Skeletal muscle tissue (tissue), 4 donors: Measurements from ENCODE around the gene AATK. TPM values are rescaled to one million over a fixed set of nuclear protein-coding genes. Genes with fewer than 3 reads are reported as not detected.

ENCODE experiments used
- H3K27ac ChIP-seq: one replicate; pipeline ENCODE4 v1.7.0; 2013; ENCODE audit warnings: mild to moderate bottlenecking, low read depth, low read length, inconsistent platforms
- H3K27me3 ChIP-seq, 3 donors: one replicate each; pipeline ENCODE4 v1.7.0; 2013; ENCODE audit warnings: low read length in 3 of 3; ENCODE audit not compliant: control insufficient read depth in 3 of 3, insufficient read depth in 3 of 3
- H3K36me3 ChIP-seq, 3 donors: one replicate each; pipeline ENCODE4 v1.7.0; 2013; ENCODE audit warnings: low read length in 3 of 3; ENCODE audit not compliant: control insufficient read depth in 3 of 3, insufficient read depth in 3 of 3
- H3K4me1 ChIP-seq, 3 donors: one replicate each; pipeline ENCODE4 v1.7.0; 2013; ENCODE audit warnings: low read length in 3 of 3, mild to moderate bottlenecking in 3 of 3; ENCODE audit not compliant: control insufficient read depth in 3 of 3, insufficient read depth in 3 of 3
- H3K4me3 ChIP-seq, 3 donors: one replicate each; pipeline ENCODE4 v1.7.0; 2013; ENCODE audit warnings: low read length in 3 of 3
- H3K9ac ChIP-seq, 3 donors: one replicate each; pipeline ENCODE4 v1.7.0; 2013; ENCODE audit warnings: low read length in 3 of 3, mild to moderate bottlenecking in 3 of 3, moderate library complexity in 2 of 3, low read depth in 1 of 3
- H3K9me3 ChIP-seq, 3 donors: one replicate each; pipeline ENCODE4 v1.7.0; 2013; ENCODE audit warnings: low read length in 3 of 3; ENCODE audit not compliant: control insufficient read depth in 3 of 3
- total RNA-seq: library from RNA; depleted of rRNA; stranded (reverse); fragments of >200 nt; gene quantifications from one replicate; pipeline ENCODE4 v1.2.3, GENCODE V29; 2014
- donor health status: Osteomylitis.

Gene AATK
- total RNA-seq, 1 donor from 2014 or later, result 10.4 TPM

DNA sequence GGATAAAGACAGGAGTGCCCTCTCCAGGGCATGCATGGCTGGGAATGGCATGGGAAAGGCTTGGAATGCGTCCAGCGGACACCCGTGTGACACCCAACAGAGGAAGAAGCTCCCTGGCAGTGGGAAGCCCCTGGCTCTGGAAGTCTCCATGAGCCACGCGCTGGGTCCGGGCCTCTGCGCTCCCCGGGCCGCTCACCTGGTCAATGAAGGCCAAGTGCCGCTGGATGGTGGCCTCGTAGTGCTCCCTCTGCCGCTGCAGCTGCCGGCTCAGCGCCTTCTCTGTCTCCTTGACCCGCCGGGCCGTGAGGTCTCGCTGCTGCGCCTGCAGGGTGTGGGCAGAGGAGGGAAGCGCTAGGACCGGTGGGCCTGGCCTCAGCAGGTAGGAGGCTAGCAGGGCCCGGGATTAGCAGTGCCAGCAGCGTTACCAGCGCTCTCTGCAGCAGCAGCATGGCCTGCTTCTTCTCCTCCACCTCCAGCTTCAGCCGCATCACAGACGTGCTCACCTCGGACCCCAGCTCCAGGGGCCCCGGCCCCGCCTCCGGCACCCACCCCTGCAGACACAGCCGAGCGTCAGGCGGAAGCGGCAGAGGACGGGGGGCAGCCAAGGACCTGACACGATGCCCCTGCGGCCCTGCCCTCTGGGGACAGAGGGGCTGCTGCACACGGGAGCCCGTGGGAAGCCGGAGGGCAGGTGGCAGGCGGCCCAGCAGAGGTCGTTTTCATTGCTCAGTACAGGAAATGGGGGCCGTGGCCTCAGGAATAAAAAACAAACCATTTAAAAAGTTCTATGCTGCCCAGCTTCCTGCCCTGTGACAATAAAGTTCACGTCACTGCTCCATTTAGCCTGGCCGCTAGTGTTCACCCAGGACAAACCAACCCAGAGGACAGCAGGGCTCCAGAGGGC lies 30.7 kb upstream of the AATK start:
- peaks cover 0 to 5% (median 0%) of the 10 kb centered on the region in 3 donors for H3K4me1 ChIP-seq
- H3K27me3 ChIP-seq, result no peaks in the 10 kb centered on the region
- no peak overlapping the region for H3K27ac ChIP-seq

DNA sequence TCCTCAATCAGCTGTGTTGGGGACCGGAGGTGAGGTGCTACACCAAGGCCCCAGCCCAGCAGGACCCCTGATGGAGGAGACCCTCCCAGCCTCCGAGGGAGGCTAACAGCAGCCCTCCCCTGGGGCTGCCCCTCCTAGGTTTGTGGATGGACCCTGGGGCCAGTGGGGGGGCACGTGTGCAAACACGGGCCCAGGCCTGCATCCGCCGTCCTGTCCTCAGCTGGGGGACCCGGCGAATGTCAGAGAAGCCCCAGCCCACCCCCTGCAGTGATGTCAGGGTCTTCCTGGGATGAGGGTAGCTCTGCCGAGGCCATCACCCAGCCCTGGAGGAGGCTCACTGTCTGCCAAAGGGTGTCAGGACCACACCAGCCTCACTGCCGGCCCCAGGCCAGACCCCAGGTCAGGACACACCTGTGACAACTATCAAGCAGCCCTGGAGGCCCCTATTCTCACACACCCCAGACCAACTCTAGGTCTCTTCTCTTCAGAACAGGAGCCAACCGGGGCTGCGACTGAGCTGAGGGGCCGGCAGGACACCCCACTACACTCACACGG lies 30.0 kb upstream of the AATK start:
- H3K27me3 ChIP-seq, result no peaks in the 10 kb centered on the region
- H3K4me3 ChIP-seq, result no peak overlapping the region
- H3K36me3 ChIP-seq, result peaks cover 2 to 7% (median 6%) of the 10 kb centered on the region in 3 donors
- H3K9me3 ChIP-seq, result no peaks in the 10 kb centered on the region
- no peak overlapping the region for H3K9ac ChIP-seq
- H3K4me1 ChIP-seq, result peaks cover 0 to 5% (median 0%) of the 10 kb centered on the region in 3 donors
- H3K27ac ChIP-seq, result no peak overlapping the region

More for the DNA sequence above, 30.7 kb upstream of the AATK start:
- H3K4me3 ChIP-seq, result no peak overlapping the region
- no peaks in the 10 kb centered on the region for H3K9me3 ChIP-seq
- H3K9ac ChIP-seq, result no peak overlapping the region
- peaks cover 0 to 7% (median 6%) of the 10 kb centered on the region in 3 donors for H3K36me3 ChIP-seq

DNA sequence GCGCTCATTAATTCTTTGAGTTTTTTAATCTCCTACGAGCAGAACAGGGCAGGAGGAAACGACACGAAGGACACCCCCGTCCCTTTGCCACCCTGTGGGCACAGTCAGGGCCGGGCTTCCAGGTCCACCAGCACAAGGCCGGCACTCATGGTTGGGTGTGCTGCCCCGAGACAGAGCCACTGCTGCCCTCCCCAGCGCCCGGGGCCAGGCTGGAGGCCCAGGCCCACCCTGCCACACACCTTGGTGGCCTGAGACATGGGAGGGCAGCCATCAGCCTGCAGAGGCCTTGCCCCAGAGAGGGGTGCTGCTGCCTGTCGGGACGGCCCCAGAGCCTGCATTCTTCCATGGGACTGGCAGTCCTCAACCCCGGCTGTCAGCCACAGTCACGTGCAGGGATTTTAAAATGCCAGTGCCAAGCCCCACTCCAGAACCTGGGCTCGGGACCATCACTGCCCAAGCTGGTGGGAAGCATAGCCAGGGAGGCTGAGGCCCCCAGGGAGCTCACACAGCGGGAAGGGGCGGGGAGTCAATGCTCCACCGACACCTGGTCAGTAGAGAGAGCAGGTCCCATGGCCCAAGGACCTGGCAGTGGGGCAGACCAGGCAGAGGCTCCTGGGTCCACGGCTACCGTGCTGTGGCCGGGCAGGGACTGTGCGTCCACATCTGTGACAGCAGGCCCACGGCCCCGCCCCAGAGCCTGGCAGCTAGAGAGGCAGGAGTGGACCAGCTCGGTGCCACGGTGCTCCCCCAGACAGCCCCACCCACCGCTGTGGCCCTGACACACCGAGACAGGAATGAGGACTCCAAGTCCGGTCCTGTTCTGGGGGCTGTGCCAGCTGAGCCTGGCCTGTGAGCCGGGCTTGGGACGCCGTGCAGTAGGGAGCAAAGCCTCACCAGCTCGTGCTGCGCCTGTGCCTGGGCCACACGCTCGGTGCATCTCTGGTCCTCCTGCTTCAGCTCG lies 29.2 kb upstream of the AATK start:
- Histone ChIP-seq H3K4me3 (no peak overlapping the region), H3K27ac (no peak overlapping the region), H3K36me3 (peaks cover 2 to 7% (median 6%) of the 10 kb centered on the region in 3 donors), H3K9ac (no peak overlapping the region), H3K27me3 (no peaks in the 10 kb centered on the region), H3K4me1 (peaks cover 0 to 3% (median 0%) of the 10 kb centered on the region in 3 donors), H3K9me3 (no peaks in the 10 kb centered on the region)

DNA sequence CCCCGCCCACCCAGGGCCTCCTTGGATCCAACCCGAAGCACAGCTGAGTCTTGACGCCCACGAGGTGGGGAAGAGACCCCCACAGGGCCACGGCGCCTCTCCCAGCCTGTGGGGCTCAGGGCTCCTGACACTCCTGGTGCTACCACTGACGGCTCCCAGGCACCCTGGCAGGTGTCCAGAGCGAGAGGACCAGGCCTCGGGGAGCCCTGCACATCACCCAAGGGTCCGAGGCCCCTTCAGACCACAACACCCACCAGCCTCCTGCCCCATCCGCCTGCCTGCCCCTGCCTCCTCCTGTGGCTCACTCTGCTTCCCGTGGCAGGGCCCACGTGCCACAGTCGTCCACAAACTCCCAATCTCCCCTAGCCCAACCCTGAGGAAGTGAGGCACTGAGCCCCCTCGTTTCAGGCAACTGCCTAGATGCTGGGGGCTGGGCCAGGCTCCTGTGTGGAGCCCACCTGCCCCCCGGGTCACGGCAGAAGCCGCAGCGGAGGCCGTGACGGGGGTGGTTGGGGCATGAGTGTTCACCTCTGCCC lies 28.3 kb upstream of the AATK start:
- H3K4me1 ChIP-seq, result peaks cover 0 to 3% (median 0%) of the 10 kb centered on the region in 3 donors
- no peak overlapping the region for H3K4me3 ChIP-seq
- no peaks in the 10 kb centered on the region for H3K27me3 ChIP-seq
- H3K27ac ChIP-seq, result no peak overlapping the region
- H3K36me3 ChIP-seq, result peaks cover 2 to 8% (median 4%) of the 10 kb centered on the region in 3 donors
- H3K9ac ChIP-seq, result no peak overlapping the region
- no peaks in the 10 kb centered on the region for H3K9me3 ChIP-seq

DNA sequence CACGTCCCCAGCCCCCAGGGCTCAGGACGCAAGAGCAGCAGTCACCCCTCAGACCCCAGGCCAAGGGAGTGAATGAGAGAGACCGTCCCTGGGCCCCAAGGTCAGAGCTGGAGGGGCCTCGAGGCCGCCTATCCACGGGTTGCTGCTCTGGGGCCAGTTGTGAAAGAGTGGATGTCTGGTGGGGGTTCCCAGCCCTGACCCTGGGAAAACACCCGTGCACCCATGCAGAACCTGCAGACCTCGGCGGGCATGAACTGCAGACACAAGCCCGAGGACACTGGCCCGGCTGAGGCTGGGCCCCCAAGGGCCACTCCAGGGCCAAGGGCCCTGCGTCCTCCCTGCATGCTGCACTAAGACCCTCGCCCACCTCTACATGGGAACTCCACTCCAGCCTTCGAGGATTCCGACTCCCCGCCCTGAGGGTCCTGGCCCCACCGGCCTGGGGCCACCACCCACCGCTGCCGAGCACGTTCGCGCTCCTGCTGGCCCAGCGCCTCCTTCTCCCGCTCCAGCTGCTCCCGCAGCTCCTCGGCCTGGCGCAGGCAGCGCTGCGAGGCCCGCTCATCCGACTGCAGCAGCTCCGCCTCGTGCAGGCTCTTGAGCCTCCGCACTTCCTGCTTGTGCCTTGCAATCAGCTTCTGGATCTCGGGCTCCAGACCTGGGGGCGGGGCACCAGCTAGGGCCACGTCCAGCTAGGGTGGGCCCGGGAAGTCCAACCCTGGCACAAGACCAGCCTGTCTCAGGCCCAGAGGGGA lies 27.6 kb upstream of the AATK start:
- Histone ChIP-seq H3K36me3 (peaks cover 0 to 8% (median 2%) of the 10 kb centered on the region in 3 donors), H3K9ac (no peak overlapping the region), H3K27me3 (no peaks in the 10 kb centered on the region), H3K9me3 (no peaks in the 10 kb centered on the region), H3K27ac (no peak overlapping the region), H3K4me1 (peaks cover 0 to 3% (median 0%) of the 10 kb centered on the region in 3 donors), H3K4me3 (no peak overlapping the region)

DNA sequence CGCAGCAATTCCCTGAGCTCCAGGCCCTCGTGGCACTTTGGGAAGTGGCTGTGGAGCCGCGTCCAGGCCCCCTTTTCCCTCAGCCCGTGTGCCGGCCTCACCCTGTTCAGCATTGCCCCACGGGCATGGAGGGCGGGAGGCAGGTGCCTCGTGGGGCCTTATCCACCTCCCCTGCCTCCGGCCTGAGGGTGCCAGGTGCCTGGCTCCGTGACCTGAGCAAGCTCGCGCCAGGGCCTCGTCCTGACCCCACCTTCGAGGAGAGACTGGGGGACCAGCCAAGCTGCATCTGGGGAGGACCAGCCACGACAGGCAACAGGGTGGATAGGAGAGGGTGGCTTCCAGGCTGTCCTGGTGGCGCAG lies 27.0 kb upstream of the AATK start:
- H3K4me1 ChIP-seq, result peaks cover 0 to 3% (median 0%) of the 10 kb centered on the region in 3 donors
- no peak overlapping the region for H3K27ac ChIP-seq
- H3K36me3 ChIP-seq, result peaks cover 0 to 8% (median 2%) of the 10 kb centered on the region in 3 donors
- H3K9me3 ChIP-seq, result no peaks in the 10 kb centered on the region
- H3K4me3 ChIP-seq, result no peak overlapping the region
- no peak overlapping the region for H3K9ac ChIP-seq
- H3K27me3 ChIP-seq, result no peaks in the 10 kb centered on the region

DNA sequence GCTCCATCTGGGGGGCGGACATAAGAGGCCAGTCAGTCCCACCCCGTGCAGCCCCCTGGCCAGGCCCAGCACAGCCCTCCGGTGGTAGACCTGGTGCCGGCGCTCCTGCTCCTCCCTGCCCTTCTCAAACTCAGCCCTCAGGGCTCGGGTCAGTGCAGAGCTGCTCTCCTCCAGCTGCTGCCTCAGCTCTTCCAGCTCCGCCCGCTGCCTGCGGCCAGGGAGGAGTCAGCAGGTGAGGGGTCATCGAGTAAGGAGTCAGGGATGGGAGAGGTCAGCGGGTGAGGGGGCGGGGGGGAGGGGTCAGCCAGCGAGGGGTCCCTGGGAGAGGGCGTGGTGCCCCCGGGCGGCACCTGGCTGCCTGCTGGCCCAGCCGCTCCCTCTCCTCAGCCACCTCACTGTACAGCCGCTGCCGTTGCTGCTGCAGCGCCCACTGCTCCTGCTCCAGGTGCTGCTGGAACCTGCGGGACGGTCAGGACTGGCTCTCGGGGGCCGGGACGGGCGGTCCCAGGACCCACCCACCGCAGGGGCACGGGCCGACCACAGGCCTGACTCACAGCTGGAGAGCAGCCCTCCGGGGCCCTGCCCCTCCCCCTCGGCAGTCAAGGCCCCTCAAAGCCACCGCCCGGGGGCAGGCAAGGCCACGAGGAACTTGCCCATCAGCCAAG lies 26.5 kb upstream of the AATK start:
- Histone ChIP-seq H3K27me3 (no peaks in the 10 kb centered on the region), H3K9me3 (no peaks in the 10 kb centered on the region), H3K4me1 (peaks cover 0 to 3% (median 0%) of the 10 kb centered on the region in 3 donors), H3K36me3 (peaks cover 0 to 4% (median 2%) of the 10 kb centered on the region in 3 donors), H3K27ac (no peak overlapping the region), H3K9ac (no peak overlapping the region), H3K4me3 (no peak overlapping the region)

DNA sequence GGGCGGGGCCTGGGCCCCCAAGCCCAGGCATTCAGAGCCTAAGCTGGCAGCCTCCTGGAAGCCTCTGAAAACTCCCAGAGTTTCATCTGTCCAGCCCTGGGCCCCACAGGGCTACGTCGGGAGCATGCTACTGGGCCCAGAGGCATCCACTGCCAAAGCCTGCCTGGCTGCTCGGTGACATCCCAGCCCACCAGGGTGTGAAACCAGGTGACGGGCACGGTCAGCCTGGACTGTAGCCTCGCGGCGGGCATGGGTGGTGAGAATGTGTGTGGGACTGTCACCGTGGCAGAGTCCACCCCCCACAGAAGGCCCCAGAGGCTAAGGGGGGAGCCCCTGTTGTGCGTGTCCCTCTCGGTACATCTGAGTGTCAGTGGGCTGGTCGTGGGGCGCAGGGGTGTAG lies 25.6 kb upstream of the AATK start:
- Histone ChIP-seq H3K9ac (no peak overlapping the region), H3K36me3 (peaks cover 0 to 4% (median 2%) of the 10 kb centered on the region in 3 donors), H3K9me3 (no peaks in the 10 kb centered on the region), H3K4me3 (no peak overlapping the region), H3K27ac (no peak overlapping the region), H3K4me1 (peaks cover 0 to 1% (median 0%) of the 10 kb centered on the region in 3 donors), H3K27me3 (no peaks in the 10 kb centered on the region)
